Neural cell (in vitro differentiated cells): ENCODE data around the gene YBX2. TPM values are rescaled to one million over a fixed set of nuclear protein-coding genes. Genes with fewer than 3 reads are reported as not detected.

Source experiments
- H2AFZ ChIP-seq: fragments of 200-600, 300-800 bp; sonication (generic), shearing (Covaris generic); 2 replicates; pipeline ENCODE4 v1.6.0; 2014; ENCODE audit warnings: low read depth, mild to moderate bottlenecking, antibody characterized with exemption, low read length, moderate library complexity
- H3F3A ChIP-seq: fragments of 200-600 bp; shearing (Covaris generic); 2 replicates; pipeline ENCODE4 v1.6.1; 2016; ENCODE audit warnings: mild to moderate bottlenecking, moderate library complexity, mixed read lengths, antibody characterized with exemption, low read length; ENCODE audit not compliant: insufficient read depth, poor library complexity, severe bottlenecking
- H3K27ac ChIP-seq: fragments of 200-600, 300-800 bp; sonication (generic), shearing (Covaris generic); 2 replicates; pipeline ENCODE4 v1.5.1; 2014; ENCODE audit warnings: mild to moderate bottlenecking, low read length, moderate library complexity
- H3K27me3 ChIP-seq: fragments of 300-800, 200-600 bp; sonication (generic), shearing (Covaris generic); 2 replicates; pipeline ENCODE4 v1.6.0; 2014; ENCODE audit warnings: mild to moderate bottlenecking, low read depth, low read length, moderate library complexity; ENCODE audit not compliant: insufficient read depth
- H3K36me3 ChIP-seq: fragments of 300-800, 200-600 bp; sonication (generic), shearing (Covaris generic); 2 replicates; pipeline ENCODE4 v1.5.1; 2014; ENCODE audit warnings: mild to moderate bottlenecking, antibody characterized with exemption, low read length, moderate library complexity; ENCODE audit not compliant: insufficient read depth
- H3K4me2 ChIP-seq: fragments of 300-800, 200-600 bp; sonication (generic), shearing (Covaris generic); 2 replicates; pipeline ENCODE4 v1.6.0; 2014; ENCODE audit warnings: mild to moderate bottlenecking, low read length
- H3K4me3 ChIP-seq: fragments of 300-800, 200-600 bp; sonication (generic), shearing (Covaris generic); 2 replicates; pipeline ENCODE4 v1.5.1; 2014; ENCODE audit warnings: mild to moderate bottlenecking, low read length, moderate library complexity
- H3K79me2 ChIP-seq: fragments of 200-600 bp; shearing (Covaris generic); replicated peaks from 2 replicates; pipeline ENCODE4 v1.6.0; 2014; ENCODE audit warnings: mild to moderate bottlenecking, low read length, moderate library complexity; ENCODE audit not compliant: insufficient read depth
- H3K9ac ChIP-seq: fragments of 300-800, 200-600 bp; sonication (generic), shearing (Covaris generic); 2 replicates; pipeline ENCODE4 v1.6.1; 2016; ENCODE audit warnings: mild to moderate bottlenecking, low read length, mixed read lengths
- H3K9me2 ChIP-seq: fragments of 200-600 bp; shearing (Covaris generic); 2 replicates; pipeline ENCODE4 v1.6.1; 2016; ENCODE audit warnings: mild to moderate bottlenecking, low read length, mixed read lengths; ENCODE audit not compliant: insufficient read depth
- H3K9me3 ChIP-seq: fragments of 200-600, 300-800 bp; sonication (generic), shearing (Covaris generic); 2 replicates; pipeline ENCODE4 v1.6.1; 2016; ENCODE audit warnings: mild to moderate bottlenecking, mixed run types, low read length, moderate library complexity, mixed read lengths
- H4K20me1 ChIP-seq: fragments of 200-600 bp; shearing (Covaris generic); 2 replicates; pipeline ENCODE4 v1.6.1; 2016; ENCODE audit warnings: mild to moderate bottlenecking, mixed run types; ENCODE audit not compliant: insufficient read depth
- CTCF ChIP-seq: fragments of 450-650 bp; IDR thresholded peaks from 2 replicates; pipeline ENCODE4 v1.5.1; 2014; ENCODE audit warnings: antibody characterized with exemption, mild to moderate bottlenecking, moderate library complexity; ENCODE audit not compliant: poor library complexity, severe bottlenecking
- EP300 ChIP-seq: fragments of 450-650 bp; conservative IDR thresholded peaks from 2 replicates; pipeline ENCODE4 v1.6.1; 2014; ENCODE audit warnings: antibody characterized with exemption, mild to moderate bottlenecking, moderate library complexity; ENCODE audit not compliant: poor library complexity, severe bottlenecking
- EZH2 ChIP-seq: fragments of 200-600, 300-800 bp; shearing (Covaris generic), sonication (generic); IDR thresholded peaks from 2 replicates; pipeline ENCODE4 v1.6.1; 2014; ENCODE audit warnings: antibody characterized with exemption, low read length, borderline replicate concordance, mild to moderate bottlenecking; ENCODE audit not compliant: insufficient read depth, poor library complexity, severe bottlenecking
- MXI1 ChIP-seq: fragments of 450-650 bp; conservative IDR thresholded peaks from 2 replicates; pipeline ENCODE4 v1.6.1; 2014; ENCODE audit warnings: antibody characterized with exemption, mild to moderate bottlenecking; ENCODE audit not compliant: poor library complexity, severe bottlenecking
- POLR2AphosphoS5 ChIP-seq: IDR thresholded peaks from 2 replicates; pipeline ENCODE4 v1.6.1; 2012
- RAD21 ChIP-seq: fragments of 450-650 bp; conservative IDR thresholded peaks from 2 replicates; pipeline ENCODE4 v1.6.1; 2014; ENCODE audit warnings: antibody characterized with exemption, mild to moderate bottlenecking, moderate library complexity
- SMC3 ChIP-seq: fragments of 450-650 bp; conservative IDR thresholded peaks from 2 replicates; pipeline ENCODE4 v1.6.1; 2014; ENCODE audit warnings: antibody characterized with exemption, mild to moderate bottlenecking, moderate library complexity; ENCODE audit not compliant: poor library complexity
- TAF1 ChIP-seq: IDR thresholded peaks from 2 replicates; pipeline ENCODE4 v1.6.1; 2012; ENCODE audit warnings: low read depth
- polyA plus RNA-seq: library from polyadenylated mRNA; depleted of rRNA; stranded (reverse); fragments of >200 nt; gene quantifications from 2 replicates; pipeline ENCODE4 v1.2.3, GENCODE V29; 2014
- TF ChIP-seq, protein P1 (sequence below): IDR thresholded peaks from 2 replicates; pipeline ENCODE4 v1.6.1; 2012; ENCODE audit warnings: borderline replicate concordance

YBX2 gene
- polyA plus RNA-seq, 1 donor from 2014 or later, result 2.1 TPM

DNA sequence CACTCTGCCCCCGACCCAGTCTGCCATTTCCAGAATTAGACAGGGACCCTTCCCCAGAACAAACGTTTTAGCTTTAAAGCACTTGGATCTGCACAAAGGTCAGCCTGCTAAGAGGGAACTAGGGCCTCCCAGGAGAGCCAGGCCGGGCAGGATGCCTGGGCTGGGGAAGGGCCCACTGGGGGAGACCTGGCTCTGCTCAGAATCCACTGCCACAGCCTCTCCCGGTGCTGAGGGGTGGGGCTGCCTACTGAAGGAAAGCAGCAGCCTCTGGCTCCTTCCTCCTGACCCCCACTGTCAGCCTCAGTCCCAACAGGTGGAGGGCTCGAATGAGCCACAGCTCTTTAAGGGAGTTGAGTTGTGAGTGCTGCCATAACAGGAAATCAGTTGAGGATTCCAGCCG is 1.7 kb downstream of the YBX2 start:
- Histone ChIP-seq H3K4me3 (no peak overlapping the region), H3K4me2 (no peak overlapping the region), H3K27me3 (peaks cover 49% of the 10 kb centered on the region), H3K79me2 (no peaks in the 10 kb centered on the region), H3F3A (no peaks in the 10 kb centered on the region), H3K9ac (no peak overlapping the region), H4K20me1 (no peaks in the 10 kb centered on the region), H3K27ac (no peak overlapping the region), H3K36me3 (no peaks in the 10 kb centered on the region), H3K9me3 (no peaks in the 10 kb centered on the region), H3K9me2 (no peaks in the 10 kb centered on the region), H2AFZ (no peak overlapping the region)
- TF ChIP-seq SMC3, result no peak
- no peak for TF ChIP-seq CTCF
- no peak for TF ChIP-seq RAD21
- TF ChIP-seq TAF1, result no peak
- TF ChIP-seq EZH2, result no peak
- TF ChIP-seq MXI1, result no peak
- TF ChIP-seq EP300, result no peak
- TF ChIP-seq, protein P1, sequence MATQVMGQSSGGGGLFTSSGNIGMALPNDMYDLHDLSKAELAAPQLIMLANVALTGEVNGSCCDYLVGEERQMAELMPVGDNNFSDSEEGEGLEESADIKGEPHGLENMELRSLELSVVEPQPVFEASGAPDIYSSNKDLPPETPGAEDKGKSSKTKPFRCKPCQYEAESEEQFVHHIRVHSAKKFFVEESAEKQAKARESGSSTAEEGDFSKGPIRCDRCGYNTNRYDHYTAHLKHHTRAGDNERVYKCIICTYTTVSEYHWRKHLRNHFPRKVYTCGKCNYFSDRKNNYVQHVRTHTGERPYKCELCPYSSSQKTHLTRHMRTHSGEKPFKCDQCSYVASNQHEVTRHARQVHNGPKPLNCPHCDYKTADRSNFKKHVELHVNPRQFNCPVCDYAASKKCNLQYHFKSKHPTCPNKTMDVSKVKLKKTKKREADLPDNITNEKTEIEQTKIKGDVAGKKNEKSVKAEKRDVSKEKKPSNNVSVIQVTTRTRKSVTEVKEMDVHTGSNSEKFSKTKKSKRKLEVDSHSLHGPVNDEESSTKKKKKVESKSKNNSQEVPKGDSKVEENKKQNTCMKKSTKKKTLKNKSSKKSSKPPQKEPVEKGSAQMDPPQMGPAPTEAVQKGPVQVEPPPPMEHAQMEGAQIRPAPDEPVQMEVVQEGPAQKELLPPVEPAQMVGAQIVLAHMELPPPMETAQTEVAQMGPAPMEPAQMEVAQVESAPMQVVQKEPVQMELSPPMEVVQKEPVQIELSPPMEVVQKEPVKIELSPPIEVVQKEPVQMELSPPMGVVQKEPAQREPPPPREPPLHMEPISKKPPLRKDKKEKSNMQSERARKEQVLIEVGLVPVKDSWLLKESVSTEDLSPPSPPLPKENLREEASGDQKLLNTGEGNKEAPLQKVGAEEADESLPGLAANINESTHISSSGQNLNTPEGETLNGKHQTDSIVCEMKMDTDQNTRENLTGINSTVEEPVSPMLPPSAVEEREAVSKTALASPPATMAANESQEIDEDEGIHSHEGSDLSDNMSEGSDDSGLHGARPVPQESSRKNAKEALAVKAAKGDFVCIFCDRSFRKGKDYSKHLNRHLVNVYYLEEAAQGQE, result no peak
- no peak for TF ChIP-seq POLR2AphosphoS5

DNA sequence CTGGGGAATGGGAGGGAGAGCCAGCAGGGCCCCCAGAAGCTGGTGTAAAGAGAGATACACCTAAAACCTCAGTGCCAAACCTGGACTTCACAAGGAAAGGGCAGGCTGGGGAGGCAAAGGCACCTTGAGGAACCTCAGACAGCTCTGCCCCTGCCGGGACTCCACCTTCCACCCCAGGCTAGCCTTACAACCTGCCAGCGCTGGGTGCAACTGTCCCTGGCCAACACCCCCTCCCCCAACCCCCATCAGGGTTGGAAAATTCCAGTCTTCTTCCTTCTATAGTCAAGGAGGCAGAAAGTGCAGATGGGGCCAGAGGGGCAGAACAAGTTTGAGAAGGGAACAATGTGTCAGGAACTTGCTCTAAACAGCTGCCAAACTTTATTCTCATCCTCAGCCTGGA is 2.2 kb downstream of the YBX2 start:
- Histone ChIP-seq H3K4me3 (no peak overlapping the region), H3K9me2 (no peaks in the 10 kb centered on the region), H3K4me2 (no peak overlapping the region), H4K20me1 (no peaks in the 10 kb centered on the region), H3K36me3 (no peaks in the 10 kb centered on the region), H2AFZ (no peak overlapping the region), H3F3A (no peaks in the 10 kb centered on the region), H3K9me3 (no peaks in the 10 kb centered on the region), H3K27ac (no peak overlapping the region), H3K79me2 (no peaks in the 10 kb centered on the region), H3K27me3 (peaks cover 49% of the 10 kb centered on the region), H3K9ac (no peak overlapping the region)
- TF ChIP-seq EP300, result no peak
- TF ChIP-seq POLR2AphosphoS5, result no peak
- TF ChIP-seq, protein P1, result no peak
- no peak for TF ChIP-seq RAD21
- TF ChIP-seq TAF1, result no peak
- TF ChIP-seq SMC3, result no peak
- TF ChIP-seq EZH2, result no peak
- TF ChIP-seq CTCF, result no peak
- TF ChIP-seq MXI1, result no peak
